Peyer's patch (tissue), 4 donors: ENCODE measurements around the gene OPCML. TPM values are rescaled to one million over a fixed set of nuclear protein-coding genes. Genes with fewer than 3 reads are reported as not detected.

ENCODE experiments used
- DNase-seq, 3 donors: peaks; one replicate each; pipeline ENCODE4 v3.0.0-alpha.2; 2017 to 2019
- H3K27ac ChIP-seq, 4 donors: fragments of 200-600 bp; sonication (generic); one replicate each; pipeline ENCODE4 v1.5.1; 2016 to 2019
- H3K27me3 ChIP-seq, 2 donors: fragments of 200-600 bp; sonication (generic); one replicate each; pipeline ENCODE4 v1.5.1; 2019
- H3K36me3 ChIP-seq, 3 donors: fragments of 200-600 bp; sonication (generic); one replicate each; pipeline ENCODE4 v1.5.1; 2016 to 2019
- H3K4me1 ChIP-seq, 4 donors: fragments of 200-600 bp; sonication (generic); one replicate each; pipeline ENCODE4 v1.5.1; 2016 to 2019
- H3K4me3 ChIP-seq, 4 donors: fragments of 200-600 bp; sonication (generic); 1 replicate in 3 of 4; 2 replicates in 1 of 4; pipeline ENCODE4 v1.5.1; 2016 to 2019; ENCODE audit warnings: mild to moderate bottlenecking in 1 of 4
- H3K9me3 ChIP-seq, 4 donors: fragments of 200-600 bp; sonication (generic); one replicate each; pipeline ENCODE4 v1.5.1; 2016 to 2019; ENCODE audit warnings: mild to moderate bottlenecking in 1 of 4
- POLR2A ChIP-seq, 2 donors: fragments of 450-650 bp; IDR thresholded peaks; one replicate each; pipeline ENCODE4 v1.5.1; 2017; ENCODE audit warnings: antibody characterized with exemption in 2 of 2, mild to moderate bottlenecking in 2 of 2, moderate library complexity in 2 of 2
- total RNA-seq, 4 donors: library from RNA; depleted of rRNA; stranded (reverse); fragments of >200 nt; gene quantifications; one replicate each; pipeline ENCODE4 v1.1.0, GENCODE V29; 2016
- TF ChIP-seq, protein P1 (sequence below), 6 experiments: fragments of 450-650 bp in 4 of 6; fragments of 200-600 bp in 2 of 6; sonication (generic) in 1 of 6; IDR thresholded peaks; one replicate each; pipeline ENCODE4 v1.5.1; 2017 to 2019; ENCODE audit warnings: antibody characterized with exemption in 6 of 6, mild to moderate bottlenecking in 3 of 6, moderate library complexity in 1 of 6

OPCML gene
- total RNA-seq, 4 donors from 2014 or later = not detected

DNA sequence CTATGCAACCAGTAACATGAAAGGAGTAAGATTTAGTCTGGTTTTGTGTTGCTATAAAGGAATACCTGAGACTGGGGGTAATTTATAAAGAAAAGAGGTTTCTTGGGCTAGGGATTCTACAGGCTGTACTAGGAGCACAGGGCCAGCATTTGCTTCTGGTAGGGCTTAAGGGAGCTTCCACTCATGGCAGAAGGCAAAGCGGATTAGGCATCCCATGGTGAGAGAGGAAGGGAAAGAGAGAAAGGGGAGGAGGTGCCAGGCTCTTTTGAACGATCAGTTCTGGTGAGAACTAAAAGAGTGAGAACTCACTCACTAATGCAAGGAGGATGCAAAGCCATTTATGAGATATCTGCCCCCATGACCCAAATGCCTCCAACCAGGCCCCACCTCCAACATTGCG is 283.2 kb downstream of the OPCML start:
- Histone ChIP-seq H3K27me3 (no peaks in the 10 kb centered on the region), H3K4me3 (no peak overlapping the region), H3K27ac (no peak overlapping the region), H3K36me3 (no peaks in the 10 kb centered on the region), H3K4me1 (no peaks in the 10 kb centered on the region), H3K9me3 (no peaks in the 10 kb centered on the region)
- DNase-seq = no peak
- TF ChIP-seq POLR2A (IDR thresholded peaks at IDR 0.05) = no peak
- TF ChIP-seq, protein P1, sequence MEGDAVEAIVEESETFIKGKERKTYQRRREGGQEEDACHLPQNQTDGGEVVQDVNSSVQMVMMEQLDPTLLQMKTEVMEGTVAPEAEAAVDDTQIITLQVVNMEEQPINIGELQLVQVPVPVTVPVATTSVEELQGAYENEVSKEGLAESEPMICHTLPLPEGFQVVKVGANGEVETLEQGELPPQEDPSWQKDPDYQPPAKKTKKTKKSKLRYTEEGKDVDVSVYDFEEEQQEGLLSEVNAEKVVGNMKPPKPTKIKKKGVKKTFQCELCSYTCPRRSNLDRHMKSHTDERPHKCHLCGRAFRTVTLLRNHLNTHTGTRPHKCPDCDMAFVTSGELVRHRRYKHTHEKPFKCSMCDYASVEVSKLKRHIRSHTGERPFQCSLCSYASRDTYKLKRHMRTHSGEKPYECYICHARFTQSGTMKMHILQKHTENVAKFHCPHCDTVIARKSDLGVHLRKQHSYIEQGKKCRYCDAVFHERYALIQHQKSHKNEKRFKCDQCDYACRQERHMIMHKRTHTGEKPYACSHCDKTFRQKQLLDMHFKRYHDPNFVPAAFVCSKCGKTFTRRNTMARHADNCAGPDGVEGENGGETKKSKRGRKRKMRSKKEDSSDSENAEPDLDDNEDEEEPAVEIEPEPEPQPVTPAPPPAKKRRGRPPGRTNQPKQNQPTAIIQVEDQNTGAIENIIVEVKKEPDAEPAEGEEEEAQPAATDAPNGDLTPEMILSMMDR (IDR thresholded peaks at IDR 0.05) = no peak

DNA sequence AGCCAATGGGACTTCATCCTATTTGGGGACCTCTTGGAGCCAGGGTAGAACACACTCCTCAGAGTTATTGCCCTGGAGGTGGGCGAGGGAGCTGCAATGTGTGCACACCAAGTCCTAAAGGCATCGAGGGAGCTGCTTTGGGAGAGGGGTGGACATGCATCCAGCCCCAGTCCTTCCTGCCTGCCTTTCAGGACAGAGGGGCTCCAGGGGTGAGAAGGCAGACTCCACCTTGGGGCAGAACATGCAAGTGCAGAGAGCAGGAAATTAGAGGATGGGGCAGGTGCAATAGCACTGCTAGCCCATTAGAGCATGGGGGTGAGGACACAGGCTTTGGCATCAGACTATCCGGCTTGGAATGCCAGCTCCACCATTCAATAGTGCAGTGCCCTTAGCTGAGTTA is 288.5 kb downstream of the OPCML start:
- H3K36me3 ChIP-seq = no peaks in the 10 kb centered on the region
- H3K9me3 ChIP-seq = no peaks in the 10 kb centered on the region
- TF ChIP-seq, protein P1 (IDR thresholded peaks at IDR 0.05) = no peak
- H3K27ac ChIP-seq = no peak overlapping the region
- no peak overlapping the region for H3K4me3 ChIP-seq
- no peaks in the 10 kb centered on the region for H3K4me1 ChIP-seq
- no peaks in the 10 kb centered on the region for H3K27me3 ChIP-seq
- DNase-seq = no peak

DNA sequence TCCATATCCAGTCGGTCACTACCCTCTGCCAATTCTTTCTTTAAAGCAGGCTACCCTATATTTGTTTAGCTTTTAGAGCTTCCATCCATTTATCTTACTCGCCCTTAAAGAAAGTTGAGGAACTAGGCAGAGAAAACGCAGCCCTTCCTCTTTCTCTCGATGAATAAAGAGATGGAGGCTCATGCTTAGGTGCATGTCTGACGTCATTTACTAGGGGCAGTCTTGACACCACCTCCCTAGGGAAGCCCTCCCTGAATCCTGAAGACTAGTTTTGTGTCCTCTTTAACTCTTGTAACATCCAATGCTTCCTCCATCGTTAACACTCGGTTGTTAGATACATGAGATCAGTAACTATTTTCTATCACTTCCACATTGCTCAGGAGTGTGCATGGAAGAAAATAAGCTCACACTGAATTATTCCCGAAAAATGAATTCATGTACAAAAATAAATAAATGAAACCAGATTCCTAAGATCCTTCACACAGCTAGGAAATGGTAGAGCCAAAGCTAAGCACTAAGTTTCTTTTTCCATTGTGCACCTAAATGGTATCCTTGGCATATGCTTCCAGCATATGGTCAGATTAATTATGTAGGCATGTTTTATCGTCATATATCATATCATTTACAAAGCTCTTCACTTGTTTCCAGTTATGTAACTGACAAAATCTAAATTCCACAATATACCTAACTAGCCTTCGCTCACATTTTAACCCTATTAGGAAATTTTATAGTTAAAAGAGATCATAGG is 291.2 kb downstream of the OPCML start:
- no peak for DNase-seq
- no peak overlapping the region for H3K4me3 ChIP-seq
- TF ChIP-seq, protein P1 (IDR thresholded peaks at IDR 0.05) = no peak
- no peak for TF ChIP-seq POLR2A (IDR thresholded peaks at IDR 0.05)
- H3K27me3 ChIP-seq = no peaks in the 10 kb centered on the region
- no peaks in the 10 kb centered on the region for H3K4me1 ChIP-seq
- no peaks in the 10 kb centered on the region for H3K9me3 ChIP-seq
- no peaks in the 10 kb centered on the region for H3K36me3 ChIP-seq
- H3K27ac ChIP-seq = no peak overlapping the region

DNA sequence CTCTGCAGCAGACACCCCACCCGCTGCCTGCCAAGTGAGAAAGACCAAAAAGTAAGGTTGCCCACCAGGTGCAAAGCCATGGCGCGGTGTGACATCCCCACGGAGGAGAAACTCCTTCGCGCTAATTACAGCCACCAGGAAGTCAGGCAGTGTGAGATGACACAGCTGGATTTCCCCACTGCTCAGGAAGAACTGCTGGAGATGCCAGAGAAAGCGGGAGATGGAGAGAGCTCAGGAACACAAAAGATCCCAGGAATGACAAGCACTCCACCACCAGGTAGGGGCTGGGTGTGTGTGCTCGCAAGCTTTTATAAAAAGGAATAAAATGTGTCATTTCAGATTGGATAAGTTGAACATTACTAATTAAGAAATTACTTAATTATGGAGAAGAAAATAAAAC is 292.7 kb downstream of the OPCML start:
- Histone ChIP-seq H3K27ac (no peak overlapping the region), H3K4me3 (no peak overlapping the region), H3K36me3 (no peaks in the 10 kb centered on the region), H3K9me3 (no peaks in the 10 kb centered on the region), H3K4me1 (no peaks in the 10 kb centered on the region), H3K27me3 (no peaks in the 10 kb centered on the region)
- TF ChIP-seq POLR2A (IDR thresholded peaks at IDR 0.05) = no peak
- TF ChIP-seq, protein P1 (IDR thresholded peaks at IDR 0.05) = no peak
- DNase-seq = no peak

DNA sequence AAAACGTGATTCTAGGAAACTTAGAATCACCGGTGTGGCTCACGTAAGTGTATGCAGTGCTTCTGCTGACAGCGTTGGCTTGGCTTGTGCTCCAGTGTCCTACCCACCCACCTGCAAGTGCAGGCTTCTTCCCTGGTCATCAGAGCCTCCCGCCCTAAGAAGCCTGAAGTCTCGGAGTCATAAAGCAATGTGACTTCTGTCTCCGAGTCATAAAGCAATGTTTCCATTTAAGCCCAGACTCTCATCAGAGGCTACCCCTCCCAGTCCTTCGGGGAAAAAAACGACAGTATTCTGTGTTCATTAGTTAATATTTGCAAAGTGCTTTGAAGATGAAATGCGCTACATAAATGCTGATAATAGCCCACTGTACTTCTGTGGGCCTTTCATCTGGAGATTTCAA is 293.8 kb downstream of the OPCML start:
- Histone ChIP-seq H3K27me3 (no peaks in the 10 kb centered on the region), H3K4me3 (no peak overlapping the region), H3K27ac (no peak overlapping the region), H3K36me3 (no peaks in the 10 kb centered on the region), H3K9me3 (no peaks in the 10 kb centered on the region), H3K4me1 (no peaks in the 10 kb centered on the region)
- TF ChIP-seq, protein P1 (IDR thresholded peaks at IDR 0.05) = no peak
- no peak for TF ChIP-seq POLR2A (IDR thresholded peaks at IDR 0.05)
- peak in 1 of 3 donors; percentile 57 for DNase-seq
